Tibial artery (tissue), 4 donors: Measurements from ENCODE around the gene GPR141.

Source experiments
- DNase-seq, 2 donors: peaks; one replicate each; pipeline ENCODE4 v3.0.0-alpha.2; 2019
- H3K27ac ChIP-seq, 2 donors: fragments of 200-600 bp; sonication (generic) in 1 of 2; 1 replicate in 1 of 2; 2 replicates in 1 of 2; pipeline ENCODE4 v1.5.1; 2018 to 2019; ENCODE audit warnings: mild to moderate bottlenecking in 1 of 2
- H3K27me3 ChIP-seq, 2 donors: fragments of 200-600 bp; sonication (generic) in 1 of 2; one replicate each; pipeline versions ENCODE4 v1.5.1 to v1.6.0; 2016 to 2019
- H3K36me3 ChIP-seq, 3 donors: fragments of 200-600 bp; sonication (generic) in 2 of 3; one replicate each; pipeline ENCODE4 v1.5.1; 2016 to 2019; ENCODE audit warnings: mild to moderate bottlenecking in 2 of 3
- H3K4me1 ChIP-seq, 4 donors: fragments of 200-600 bp; sonication (generic) in 2 of 4; 1 replicate in 3 of 4; 2 replicates in 1 of 4; pipeline ENCODE4 v1.5.1; 2016 to 2019
- H3K4me3 ChIP-seq, 2 donors: fragments of 200-600 bp; sonication (generic) in 1 of 2; 1 replicate in 1 of 2; 2 replicates in 1 of 2; pipeline ENCODE4 v1.5.1; 2018 to 2019; ENCODE audit warnings: mild to moderate bottlenecking in 2 of 2
- H3K9me3 ChIP-seq, 3 donors: fragments of 200-600 bp; sonication (generic) in 1 of 3; one replicate each; pipeline ENCODE4 v1.5.1; 2016 to 2019
- intact Hi-C: fragments of 100-400 bp; cut with DNase I; formaldehyde crosslinking; loops from one replicate; pipeline ENCODE4 v1.15.0; 2023; ENCODE audit warnings: low total_unique reads
- TF ChIP-seq, protein P1 (sequence below), 2 experiments: fragments of 200-600 bp in 1 of 2; fragments of 450-650 bp in 1 of 2; IDR thresholded peaks; one replicate each; pipeline ENCODE4 v1.5.1; 2017 to 2019; ENCODE audit warnings: antibody characterized with exemption in 2 of 2, mild to moderate bottlenecking in 1 of 2, moderate library complexity in 1 of 2

The GPR141 gene

DNA sequence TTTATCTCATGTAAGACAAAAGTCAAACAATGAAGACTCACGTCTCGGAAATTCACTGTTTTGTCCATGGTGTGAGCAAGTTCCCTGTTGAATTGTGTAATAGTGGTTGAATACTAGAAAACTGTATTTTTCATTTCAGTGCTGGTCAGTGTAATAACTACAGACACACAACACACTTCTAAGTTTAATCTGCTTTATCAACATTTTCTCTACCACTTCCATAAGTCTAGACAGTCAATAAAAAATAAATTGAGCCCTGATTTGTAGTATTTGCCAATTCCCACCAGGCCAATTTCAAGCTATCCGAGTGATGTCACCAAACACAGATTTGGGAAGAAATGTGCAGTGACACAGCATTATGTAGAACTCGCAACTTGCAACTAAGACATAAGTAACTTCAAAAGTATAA lies 81.9 kb downstream of the GPR141 start:
- TF ChIP-seq, protein P1, sequence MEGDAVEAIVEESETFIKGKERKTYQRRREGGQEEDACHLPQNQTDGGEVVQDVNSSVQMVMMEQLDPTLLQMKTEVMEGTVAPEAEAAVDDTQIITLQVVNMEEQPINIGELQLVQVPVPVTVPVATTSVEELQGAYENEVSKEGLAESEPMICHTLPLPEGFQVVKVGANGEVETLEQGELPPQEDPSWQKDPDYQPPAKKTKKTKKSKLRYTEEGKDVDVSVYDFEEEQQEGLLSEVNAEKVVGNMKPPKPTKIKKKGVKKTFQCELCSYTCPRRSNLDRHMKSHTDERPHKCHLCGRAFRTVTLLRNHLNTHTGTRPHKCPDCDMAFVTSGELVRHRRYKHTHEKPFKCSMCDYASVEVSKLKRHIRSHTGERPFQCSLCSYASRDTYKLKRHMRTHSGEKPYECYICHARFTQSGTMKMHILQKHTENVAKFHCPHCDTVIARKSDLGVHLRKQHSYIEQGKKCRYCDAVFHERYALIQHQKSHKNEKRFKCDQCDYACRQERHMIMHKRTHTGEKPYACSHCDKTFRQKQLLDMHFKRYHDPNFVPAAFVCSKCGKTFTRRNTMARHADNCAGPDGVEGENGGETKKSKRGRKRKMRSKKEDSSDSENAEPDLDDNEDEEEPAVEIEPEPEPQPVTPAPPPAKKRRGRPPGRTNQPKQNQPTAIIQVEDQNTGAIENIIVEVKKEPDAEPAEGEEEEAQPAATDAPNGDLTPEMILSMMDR (IDR thresholded peaks at IDR 0.05), result no peak
- H3K27ac ChIP-seq, result no peak overlapping the region
- no peaks in the 10 kb centered on the region for H3K9me3 ChIP-seq
- no peaks in the 10 kb centered on the region for H3K36me3 ChIP-seq
- no peaks in the 10 kb centered on the region for H3K27me3 ChIP-seq
- DNase-seq, result no peak
- no peaks in the 10 kb centered on the region for H3K4me1 ChIP-seq
- H3K4me3 ChIP-seq, result no peak overlapping the region
- intact Hi-C loops, result no loop called here

GRCh38 chr7:37765872-37766525 lies 82.4 kb downstream of the GPR141 start:
- DNase-seq, result no peak
- H3K4me1 ChIP-seq, result no peaks in the 10 kb centered on the region
- H3K4me3 ChIP-seq, result no peak overlapping the region
- no peaks in the 10 kb centered on the region for H3K27me3 ChIP-seq
- H3K9me3 ChIP-seq, result no peaks in the 10 kb centered on the region
- no peak overlapping the region for H3K27ac ChIP-seq
- intact Hi-C loops, result no loop called here
- H3K36me3 ChIP-seq, result no peaks in the 10 kb centered on the region
- TF ChIP-seq, protein P1 (IDR thresholded peaks at IDR 0.05), result no peak

GRCh38 chr7:37768611-37769010 lies 85.0 kb downstream of the GPR141 start:
- Histone ChIP-seq H3K36me3 (no peaks in the 10 kb centered on the region), H3K27ac (no peak overlapping the region), H3K4me1 (no peaks in the 10 kb centered on the region), H3K9me3 (no peaks in the 10 kb centered on the region), H3K4me3 (no peak overlapping the region), H3K27me3 (no peaks in the 10 kb centered on the region)
- TF ChIP-seq, protein P1 (IDR thresholded peaks at IDR 0.05), result no peak
- intact Hi-C loops, result no loop called here
- DNase-seq, result no peak

DNA sequence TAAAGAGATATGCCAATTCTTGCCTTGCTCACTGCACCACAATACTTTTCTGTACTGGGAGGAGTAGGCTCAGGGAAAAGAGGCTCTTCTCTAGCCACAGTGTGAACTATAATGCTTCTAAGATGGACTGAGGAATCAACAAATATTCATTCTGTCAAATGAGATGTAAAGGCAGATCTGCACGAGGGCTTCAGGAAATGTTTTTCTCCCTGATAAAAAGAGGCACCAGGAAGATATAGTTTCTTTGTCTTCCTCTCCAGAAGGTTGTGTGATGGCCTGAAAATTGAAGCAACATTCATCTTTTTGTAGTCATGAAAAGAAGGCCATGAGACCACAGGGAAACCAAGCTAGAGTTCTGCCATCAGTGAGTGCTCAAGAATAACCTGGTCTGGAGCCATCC lies 85.7 kb downstream of the GPR141 start:
- H3K27me3 ChIP-seq, result no peaks in the 10 kb centered on the region
- intact Hi-C loops, result no loop called here
- TF ChIP-seq, protein P1 (IDR thresholded peaks at IDR 0.05), result no peak
- H3K4me1 ChIP-seq, result no peaks in the 10 kb centered on the region
- no peak overlapping the region for H3K27ac ChIP-seq
- no peak for DNase-seq
- no peaks in the 10 kb centered on the region for H3K36me3 ChIP-seq
- H3K9me3 ChIP-seq, result no peaks in the 10 kb centered on the region
- no peak overlapping the region for H3K4me3 ChIP-seq

DNA sequence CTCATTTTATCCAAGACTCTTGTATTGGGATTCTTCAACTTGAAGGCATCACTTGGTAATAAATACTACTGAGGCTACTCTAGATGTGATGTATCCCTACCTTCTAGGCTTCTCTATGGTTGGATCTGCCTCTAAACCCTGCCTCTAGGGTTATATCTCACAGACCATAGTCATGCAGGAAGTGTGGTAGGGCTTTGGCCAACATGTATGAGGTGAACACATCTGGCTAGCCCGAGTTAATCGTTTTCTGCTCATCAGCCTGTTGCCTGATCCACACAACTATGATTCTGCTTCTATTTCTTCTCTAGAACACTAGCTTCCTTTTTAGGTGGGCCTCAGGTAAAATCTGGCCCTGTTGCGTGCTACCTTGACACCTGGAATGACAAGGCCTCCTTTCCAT lies 86.2 kb downstream of the GPR141 start:
- no peak for DNase-seq
- Histone ChIP-seq H3K27ac (no peak overlapping the region), H3K4me3 (no peak overlapping the region), H3K9me3 (peaks cover 0 to under 1% (median 0%) of the 10 kb centered on the region in 3 donors), H3K27me3 (no peaks in the 10 kb centered on the region), H3K36me3 (no peaks in the 10 kb centered on the region), H3K4me1 (no peaks in the 10 kb centered on the region)
- TF ChIP-seq, protein P1 (IDR thresholded peaks at IDR 0.05), result no peak
- intact Hi-C loops, result no loop called here

- no peak for DNase-seq
- TF ChIP-seq, protein P1 (IDR thresholded peaks at IDR 0.05), result no peak
- intact Hi-C loops, result no loop called here
Measured at GRCh38 chr7:37770838-37771237, 87.3 kb downstream of the GPR141 start.

More at GRCh38 chr7:37770838-37771237, 87.3 kb downstream of the GPR141 start:
- no peak overlapping the region for H3K27ac ChIP-seq
- H3K4me3 ChIP-seq, result no peak overlapping the region
- no peaks in the 10 kb centered on the region for H3K36me3 ChIP-seq
- H3K27me3 ChIP-seq, result no peaks in the 10 kb centered on the region
- H3K9me3 ChIP-seq, result peaks cover 0 to 8% (median 0%) of the 10 kb centered on the region in 3 donors
- H3K4me1 ChIP-seq, result no peaks in the 10 kb centered on the region
